Lung (tissue), 12 donors: Measurements from ENCODE around the gene PARP4. TPM values are rescaled to one million over a fixed set of nuclear protein-coding genes. Genes with fewer than 3 reads are reported as not detected.
"Not testable (repeated sequence)": the region's sequence is repeated elsewhere in the genome, so short reads cannot be mapped to it uniquely, and the experiment has no call there.

Source experiments
- ATAC-seq: fragments of 200-7000 bp; cut with Tn5 transposase; one replicate; pipeline ENCODE4 v1.9.1; 2020; ENCODE audit warnings: moderate number of reproducible peaks; ENCODE audit not compliant: insufficient read depth, low FRiP score
- DNase-seq, 3 donors: peaks; one replicate each; pipeline ENCODE4 v3.0.0-alpha.2; 2013 to 2017
- H3K27ac ChIP-seq, 2 donors: one replicate each; pipeline ENCODE4 v1.5.1; 2013; ENCODE audit warnings: mild to moderate bottlenecking in 2 of 2, moderate library complexity in 2 of 2, control low read depth in 1 of 2, inconsistent platforms in 1 of 2, low read depth in 1 of 2, low read length in 1 of 2
- H3K27me3 ChIP-seq, 3 donors: one replicate each; pipeline ENCODE4 v1.5.1; 2013; ENCODE audit warnings: low read length in 2 of 3; ENCODE audit not compliant: control insufficient read depth in 3 of 3, insufficient read depth in 3 of 3
- H3K36me3 ChIP-seq, 4 donors: one replicate each; pipeline ENCODE4 v1.5.1; 2013; ENCODE audit warnings: low read length in 4 of 4, mild to moderate bottlenecking in 1 of 4, moderate library complexity in 1 of 4; ENCODE audit not compliant: control insufficient read depth in 4 of 4, insufficient read depth in 4 of 4
- H3K4me1 ChIP-seq, 5 donors: one replicate each; pipeline ENCODE4 v1.5.1; 2013; ENCODE audit warnings: low read length in 5 of 5, mild to moderate bottlenecking in 2 of 5, moderate library complexity in 1 of 5; ENCODE audit not compliant: control insufficient read depth in 5 of 5, insufficient read depth in 5 of 5
- H3K4me3 ChIP-seq: one replicate; pipeline ENCODE4 v1.5.1; 2013; ENCODE audit warnings: mild to moderate bottlenecking, control low read depth, moderate library complexity
- H3K9ac ChIP-seq, 2 donors: one replicate each; pipeline ENCODE4 v1.5.1; 2013; ENCODE audit warnings: low read length in 2 of 2, control low read depth in 1 of 2; ENCODE audit not compliant: insufficient read depth in 1 of 2
- H3K9me3 ChIP-seq, 4 donors: one replicate each; pipeline ENCODE4 v1.5.1; 2013; ENCODE audit warnings: low read length in 3 of 4, mild to moderate bottlenecking in 1 of 4, moderate library complexity in 1 of 4; ENCODE audit not compliant: control insufficient read depth in 4 of 4, insufficient read depth in 3 of 4
- WGBS, 2 donors: extraction: QIAGEN DNeasy Blood & Tissue Kit; methylation state at CpG; one replicate each; pipeline ENCODE4 v1.1.7; 2013; 5-methylcytosine and 5-hydroxymethylcytosine counted together
- polyA plus RNA-seq, 2 donors: library from polyadenylated mRNA; stranded (reverse); fragments of 200-250 nt; gene quantifications; one replicate each; pipeline ENCODE4 v1.2.1, GENCODE V29; 2013
- total RNA-seq, 2 donors: library from RNA; depleted of rRNA in 1 of 2; stranded (reverse); fragments of >200 nt in 1 of 2; gene quantifications; one replicate each; pipeline ENCODE4 v1.2.1, GENCODE V29; 2014 to 2021
- TF ChIP-seq, protein P1 (sequence below): IDR thresholded peaks from 2 replicates; pipeline ENCODE4 v1.5.1; 2012; ENCODE audit warnings: mild to moderate bottlenecking; ENCODE audit errors: control extremely low read depth, extremely low read depth
- donor health status: control.
- donor health status: control.
- donor health status: Bipolar disorder and iron deficiency.
- donor health status: healthy.
- donor health status: DM: yes; HTN: yes; CAD: no.

The PARP4 gene
- total and polyA plus RNA-seq, 4 donors, result 18.4 to 61.1 (median 46.2) TPM

DNA sequence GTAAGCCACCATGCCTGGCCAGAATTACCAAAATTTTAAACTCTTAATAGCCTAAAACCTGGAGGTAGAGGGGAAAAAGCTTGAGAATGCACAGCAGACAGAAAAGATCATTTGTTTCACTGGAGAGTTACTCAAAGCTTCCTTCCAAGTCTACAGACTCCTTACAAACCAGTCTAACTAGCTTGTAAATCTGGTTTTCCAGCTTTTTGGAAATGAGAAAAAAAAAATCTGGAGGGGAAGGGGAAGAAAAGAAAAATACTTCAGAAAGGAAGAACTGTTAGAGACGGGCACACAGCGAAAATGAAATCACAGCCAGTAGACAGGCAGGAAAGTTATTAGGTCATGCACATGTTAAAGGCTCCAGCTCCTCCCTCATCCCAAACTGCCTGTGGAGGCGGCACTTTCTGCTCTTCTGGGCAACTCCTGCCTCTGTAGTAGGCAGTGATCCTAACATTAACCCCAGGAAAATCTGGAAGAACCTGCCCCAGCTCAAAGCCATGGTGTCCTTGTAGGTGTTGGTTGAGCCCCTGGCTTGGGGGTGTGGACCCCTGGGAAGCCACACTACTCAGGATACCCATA, 17.3 kb downstream of the PARP4 start:
- H3K9me3 ChIP-seq, result no peaks in the 10 kb centered on the region
- DNase-seq, result peak; percentile 22 to 65 (median 51)
- no peaks in the 10 kb centered on the region for H3K27me3 ChIP-seq
- H3K9ac ChIP-seq, result no peak overlapping the region
- H3K36me3 ChIP-seq, result peaks cover 32 to 43% (median 38%) of the 10 kb centered on the region in 4 donors
- WGBS, 2 donors, result 85 to 87% methylated on average over 3 of the region's 3 CpGs
- no peak overlapping the region for H3K4me3 ChIP-seq
- no peak overlapping the region for H3K27ac ChIP-seq
- TF ChIP-seq, protein P1, sequence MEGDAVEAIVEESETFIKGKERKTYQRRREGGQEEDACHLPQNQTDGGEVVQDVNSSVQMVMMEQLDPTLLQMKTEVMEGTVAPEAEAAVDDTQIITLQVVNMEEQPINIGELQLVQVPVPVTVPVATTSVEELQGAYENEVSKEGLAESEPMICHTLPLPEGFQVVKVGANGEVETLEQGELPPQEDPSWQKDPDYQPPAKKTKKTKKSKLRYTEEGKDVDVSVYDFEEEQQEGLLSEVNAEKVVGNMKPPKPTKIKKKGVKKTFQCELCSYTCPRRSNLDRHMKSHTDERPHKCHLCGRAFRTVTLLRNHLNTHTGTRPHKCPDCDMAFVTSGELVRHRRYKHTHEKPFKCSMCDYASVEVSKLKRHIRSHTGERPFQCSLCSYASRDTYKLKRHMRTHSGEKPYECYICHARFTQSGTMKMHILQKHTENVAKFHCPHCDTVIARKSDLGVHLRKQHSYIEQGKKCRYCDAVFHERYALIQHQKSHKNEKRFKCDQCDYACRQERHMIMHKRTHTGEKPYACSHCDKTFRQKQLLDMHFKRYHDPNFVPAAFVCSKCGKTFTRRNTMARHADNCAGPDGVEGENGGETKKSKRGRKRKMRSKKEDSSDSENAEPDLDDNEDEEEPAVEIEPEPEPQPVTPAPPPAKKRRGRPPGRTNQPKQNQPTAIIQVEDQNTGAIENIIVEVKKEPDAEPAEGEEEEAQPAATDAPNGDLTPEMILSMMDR, result no peak
- peaks cover 0 to 4% (median 0%) of the 10 kb centered on the region in 5 donors for H3K4me1 ChIP-seq
- no peak for ATAC-seq

DNA sequence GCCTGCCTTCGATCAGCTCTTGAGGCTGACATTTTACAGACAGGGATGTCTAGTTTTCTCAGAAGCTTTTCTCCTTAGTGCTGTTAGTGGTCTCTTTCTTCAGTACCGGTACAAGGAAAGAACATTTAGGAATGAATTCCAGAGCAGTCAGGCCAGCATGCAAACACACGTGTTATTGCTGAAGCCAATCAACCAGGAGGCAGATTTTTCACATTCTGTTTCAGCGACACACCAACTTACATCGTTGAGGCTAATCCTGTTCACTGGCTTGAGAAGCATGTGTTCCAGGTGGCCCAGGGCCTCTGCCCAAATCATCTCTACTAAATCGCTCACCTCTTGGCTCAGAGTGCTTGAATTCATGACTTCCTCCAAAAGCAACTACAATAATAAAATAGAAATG, 19.2 kb downstream of the PARP4 start:
- Histone ChIP-seq H3K27me3 (no peaks in the 10 kb centered on the region), H3K9ac (no peak overlapping the region), H3K27ac (no peak overlapping the region), H3K4me3 (no peak overlapping the region), H3K4me1 (peaks cover 0 to 4% (median 0%) of the 10 kb centered on the region in 5 donors), H3K36me3 (peaks cover 36 to 51% (median 46%) of the 10 kb centered on the region in 4 donors), H3K9me3 (peaks cover 0 to 4% (median 0%) of the 10 kb centered on the region in 4 donors)
- WGBS, 2 donors, result 96 to 97% methylated on average over 6 of the region's 6 CpGs
- TF ChIP-seq, protein P1, result no peak
- ATAC-seq (no peak), DNase-seq (no peak)

DNA sequence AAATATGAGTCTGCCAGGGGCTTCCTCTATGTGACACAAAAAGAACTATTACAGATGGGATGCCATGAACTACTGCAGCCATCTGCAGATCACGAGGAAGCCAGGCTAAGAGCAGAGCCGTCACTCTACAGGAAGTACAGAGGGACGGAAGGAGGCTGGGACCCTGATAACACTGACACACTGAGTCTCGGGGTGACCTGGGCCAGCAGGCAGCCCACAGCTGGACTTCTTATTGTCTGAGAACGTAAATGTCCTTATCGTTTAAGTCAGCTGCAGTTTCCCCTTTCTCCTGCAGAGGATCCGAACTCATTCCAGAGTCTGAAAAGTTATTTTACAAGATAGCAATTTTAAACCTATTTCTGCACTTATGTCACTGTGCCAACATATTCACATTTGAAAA, 20.7 kb downstream of the PARP4 start:
- H3K36me3 ChIP-seq, result peaks cover 31 to 46% (median 38%) of the 10 kb centered on the region in 4 donors
- peaks cover 0 to 4% (median 0%) of the 10 kb centered on the region in 4 donors for H3K9me3 ChIP-seq
- TF ChIP-seq, protein P1, result no peak
- no peak for ATAC-seq
- no peak overlapping the region for H3K9ac ChIP-seq
- H3K27ac ChIP-seq, result no peak overlapping the region
- peaks cover 0 to 4% (median 0%) of the 10 kb centered on the region in 5 donors for H3K4me1 ChIP-seq
- WGBS, 2 donors, result 66 to 74% methylated on average over 7 of the region's 7 CpGs
- peak in 2 of 3 donors; percentile 6 to 9 for DNase-seq
- no peaks in the 10 kb centered on the region for H3K27me3 ChIP-seq
- H3K4me3 ChIP-seq, result no peak overlapping the region

DNA sequence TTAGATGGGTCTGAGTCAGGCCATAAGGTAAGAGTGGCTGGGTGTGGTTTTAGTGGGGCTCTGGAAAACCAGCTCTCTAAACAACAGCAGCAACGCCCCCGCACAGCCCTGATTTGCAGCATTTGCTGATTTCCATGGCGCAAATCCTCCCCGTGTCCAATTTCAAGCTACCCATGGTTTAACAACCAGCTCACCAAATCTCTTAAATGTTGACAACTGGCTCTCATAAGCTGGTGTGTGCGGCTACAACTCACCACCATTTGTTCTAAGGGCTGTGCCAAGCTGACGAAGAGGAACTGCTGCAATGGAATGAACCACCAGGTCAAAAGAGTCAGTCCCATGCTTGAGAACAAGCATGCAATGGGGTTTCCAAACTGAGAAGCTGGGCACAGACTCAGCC, 22.9 kb downstream of the PARP4 start:
- ATAC-seq (no peak), DNase-seq (no peak)
- Histone ChIP-seq H3K27me3 (no peaks in the 10 kb centered on the region), H3K27ac (no peak overlapping the region), H3K36me3 (peaks cover 27 to 43% (median 39%) of the 10 kb centered on the region in 4 donors), H3K4me1 (no peaks in the 10 kb centered on the region), H3K4me3 (no peak overlapping the region), H3K9me3 (peaks cover 0 to 4% (median 0%) of the 10 kb centered on the region in 4 donors), H3K9ac (no peak overlapping the region)
- TF ChIP-seq, protein P1, result no peak
- WGBS, 2 donors, result 91 to 95% methylated on average over 6 of the region's 6 CpGs

DNA sequence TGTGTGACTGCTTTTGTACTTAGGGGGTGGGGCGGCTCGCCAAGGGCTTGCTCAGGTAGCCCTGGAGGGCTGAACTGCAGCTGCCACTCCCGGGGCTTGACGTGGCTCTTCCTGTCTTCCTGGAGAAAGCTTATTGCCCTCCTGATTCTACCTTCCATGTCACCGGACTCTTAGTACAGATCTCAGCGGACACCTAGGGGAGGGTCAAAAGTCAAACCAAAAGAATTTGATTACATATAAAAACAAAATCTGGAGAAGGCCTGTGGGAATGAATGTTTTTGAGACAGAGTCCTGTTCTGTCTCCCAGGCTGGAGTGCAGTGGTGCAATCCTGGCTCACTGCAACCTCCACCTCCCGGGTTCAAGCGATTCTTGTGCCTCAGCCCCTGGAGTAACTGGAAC, 24.5 kb downstream of the PARP4 start:
- not testable (repeated sequence) for H3K9ac ChIP-seq, H3K9me3 ChIP-seq, H3K27me3 ChIP-seq, H3K4me3 ChIP-seq, H3K4me1 ChIP-seq, ATAC-seq, DNase-seq, H3K27ac ChIP-seq
- 90 to 93% methylated on average over 8 of the region's 8 CpGs for WGBS, 2 donors
- peaks cover 23 to 40% (median 34%) of the 10 kb centered on the region in 4 donors for H3K36me3 ChIP-seq
